Panc1 (cell line): Measurements from ENCODE around the gene AGPAT3.

Experiments used
- POLR2AphosphoS5 ChIP-seq: IDR thresholded peaks from 2 replicates; pipeline ENCODE4 v1.6.1; 2012; ENCODE audit warnings: mild to moderate bottlenecking, low read depth, low read length, moderate library complexity
- SIN3A ChIP-seq: IDR thresholded peaks from 2 replicates; pipeline ENCODE4 v1.6.1; 2012; ENCODE audit warnings: low read depth, mild to moderate bottlenecking, low read length, moderate library complexity, borderline replicate concordance; ENCODE audit not compliant: insufficient read depth
- TF ChIP-seq, protein P1 (sequence below): fragments of 450-650 bp; IDR thresholded peaks from 2 replicates; pipeline ENCODE4 v1.5.1; 2017; ENCODE audit warnings: mild to moderate bottlenecking
- TF ChIP-seq, protein P2 (sequence below), 2 experiments: IDR thresholded peaks; 2 replicates each; pipeline ENCODE4 v1.6.1; 2011 to 2012; ENCODE audit warnings: low read depth in 2 of 2, control low read depth in 1 of 2, low read length in 1 of 2, mild to moderate bottlenecking in 1 of 2, moderate library complexity in 1 of 2; ENCODE audit not compliant: insufficient read depth in 1 of 2

DNA sequence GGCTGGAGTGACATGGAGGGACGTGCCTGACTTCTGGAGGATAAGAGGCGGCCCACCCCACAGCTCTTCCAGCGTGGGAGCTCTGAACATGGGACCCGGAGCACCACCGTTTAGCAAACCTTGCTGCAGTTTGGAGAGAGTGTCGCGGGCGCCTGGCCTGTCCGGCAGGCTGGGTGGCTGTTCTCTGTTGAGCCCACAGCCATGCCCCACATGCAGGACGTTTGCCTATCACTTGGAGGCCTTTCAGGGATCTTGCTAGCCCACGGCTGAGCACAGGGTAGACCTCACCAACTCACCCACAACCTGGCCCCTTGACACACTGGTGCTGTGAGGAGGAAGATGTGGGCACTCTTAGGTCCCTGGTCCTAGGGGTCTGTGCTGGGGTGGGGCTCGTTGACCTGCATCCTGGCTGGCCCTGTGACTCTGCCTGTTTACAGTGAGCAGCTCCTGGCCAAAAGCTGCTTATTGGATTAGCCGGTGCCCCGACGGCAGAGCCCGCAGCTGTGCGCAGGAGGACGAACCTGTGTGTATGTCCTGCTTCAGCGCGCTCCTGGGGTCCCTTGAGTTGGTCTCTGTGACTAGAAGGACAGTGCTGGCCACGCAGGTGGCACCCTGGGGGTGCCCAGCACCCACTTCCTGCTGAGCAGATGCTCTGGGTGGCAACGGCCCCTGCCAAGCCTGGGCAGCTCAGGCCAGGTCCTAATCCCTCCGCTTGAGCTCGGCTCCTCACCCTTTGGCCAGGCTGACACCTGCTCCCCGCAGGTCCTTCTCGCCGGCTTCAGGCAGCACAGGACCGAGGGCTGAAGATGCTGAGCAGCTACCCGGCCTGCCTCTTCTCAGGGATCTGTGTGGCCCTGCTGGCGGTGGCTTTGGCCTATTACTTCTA is 74.7 kb downstream of the AGPAT3 start:
- TF ChIP-seq POLR2AphosphoS5 = no peak
- TF ChIP-seq, protein P1, sequence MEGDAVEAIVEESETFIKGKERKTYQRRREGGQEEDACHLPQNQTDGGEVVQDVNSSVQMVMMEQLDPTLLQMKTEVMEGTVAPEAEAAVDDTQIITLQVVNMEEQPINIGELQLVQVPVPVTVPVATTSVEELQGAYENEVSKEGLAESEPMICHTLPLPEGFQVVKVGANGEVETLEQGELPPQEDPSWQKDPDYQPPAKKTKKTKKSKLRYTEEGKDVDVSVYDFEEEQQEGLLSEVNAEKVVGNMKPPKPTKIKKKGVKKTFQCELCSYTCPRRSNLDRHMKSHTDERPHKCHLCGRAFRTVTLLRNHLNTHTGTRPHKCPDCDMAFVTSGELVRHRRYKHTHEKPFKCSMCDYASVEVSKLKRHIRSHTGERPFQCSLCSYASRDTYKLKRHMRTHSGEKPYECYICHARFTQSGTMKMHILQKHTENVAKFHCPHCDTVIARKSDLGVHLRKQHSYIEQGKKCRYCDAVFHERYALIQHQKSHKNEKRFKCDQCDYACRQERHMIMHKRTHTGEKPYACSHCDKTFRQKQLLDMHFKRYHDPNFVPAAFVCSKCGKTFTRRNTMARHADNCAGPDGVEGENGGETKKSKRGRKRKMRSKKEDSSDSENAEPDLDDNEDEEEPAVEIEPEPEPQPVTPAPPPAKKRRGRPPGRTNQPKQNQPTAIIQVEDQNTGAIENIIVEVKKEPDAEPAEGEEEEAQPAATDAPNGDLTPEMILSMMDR = no peak; the same call in 1 of the 2 replicates
- TF ChIP-seq, protein P2, sequence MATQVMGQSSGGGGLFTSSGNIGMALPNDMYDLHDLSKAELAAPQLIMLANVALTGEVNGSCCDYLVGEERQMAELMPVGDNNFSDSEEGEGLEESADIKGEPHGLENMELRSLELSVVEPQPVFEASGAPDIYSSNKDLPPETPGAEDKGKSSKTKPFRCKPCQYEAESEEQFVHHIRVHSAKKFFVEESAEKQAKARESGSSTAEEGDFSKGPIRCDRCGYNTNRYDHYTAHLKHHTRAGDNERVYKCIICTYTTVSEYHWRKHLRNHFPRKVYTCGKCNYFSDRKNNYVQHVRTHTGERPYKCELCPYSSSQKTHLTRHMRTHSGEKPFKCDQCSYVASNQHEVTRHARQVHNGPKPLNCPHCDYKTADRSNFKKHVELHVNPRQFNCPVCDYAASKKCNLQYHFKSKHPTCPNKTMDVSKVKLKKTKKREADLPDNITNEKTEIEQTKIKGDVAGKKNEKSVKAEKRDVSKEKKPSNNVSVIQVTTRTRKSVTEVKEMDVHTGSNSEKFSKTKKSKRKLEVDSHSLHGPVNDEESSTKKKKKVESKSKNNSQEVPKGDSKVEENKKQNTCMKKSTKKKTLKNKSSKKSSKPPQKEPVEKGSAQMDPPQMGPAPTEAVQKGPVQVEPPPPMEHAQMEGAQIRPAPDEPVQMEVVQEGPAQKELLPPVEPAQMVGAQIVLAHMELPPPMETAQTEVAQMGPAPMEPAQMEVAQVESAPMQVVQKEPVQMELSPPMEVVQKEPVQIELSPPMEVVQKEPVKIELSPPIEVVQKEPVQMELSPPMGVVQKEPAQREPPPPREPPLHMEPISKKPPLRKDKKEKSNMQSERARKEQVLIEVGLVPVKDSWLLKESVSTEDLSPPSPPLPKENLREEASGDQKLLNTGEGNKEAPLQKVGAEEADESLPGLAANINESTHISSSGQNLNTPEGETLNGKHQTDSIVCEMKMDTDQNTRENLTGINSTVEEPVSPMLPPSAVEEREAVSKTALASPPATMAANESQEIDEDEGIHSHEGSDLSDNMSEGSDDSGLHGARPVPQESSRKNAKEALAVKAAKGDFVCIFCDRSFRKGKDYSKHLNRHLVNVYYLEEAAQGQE (IDR thresholded peaks at IDR 0.05; ENCODE audit: insufficient read depth in 1 of 2, low read depth in 2 of 2, low read length in 1 of 2) = no peak
- TF ChIP-seq SIN3A = no peak
